Activated CD4-positive, alpha-beta T cell treated with anti-CD3 and anti-CD28 coated beads, Interleukin-2, amount 10 ng/mL, durations not matched to agents 7 days and 5 days (primary cell): Measurements from ENCODE around the gene DHX35. TPM values are rescaled to one million over a fixed set of nuclear protein-coding genes. Genes with fewer than 3 reads are reported as not detected.
A peak's percentile ranks its signal among the peaks of the same experiment; 100 is the strongest.

Experiments
- CTCF ChIA-PET: fragments of 350-600 bp; sonication (Branson Sonifier 250); formaldehyde crosslinking; loops from one replicate; lab custom pipeline; 2021; ENCODE audit warnings: antibody characterized with exemption; lab: Charles Lee
- POLR2A ChIA-PET: fragments of 350-600 bp; sonication (Branson Sonifier 250); formaldehyde crosslinking; loops from one replicate; lab custom pipeline; 2021; ENCODE audit warnings: antibody characterized with exemption; lab: Charles Lee
- DNase-seq: peaks from one replicate; pipeline ENCODE4 v3.0.0-alpha.2; 2020
- H3K27ac Mint-ChIP-seq: one replicate; pipeline ENCODE4 v1.8.0; 2021; ENCODE audit warnings: mild to moderate bottlenecking, moderate library complexity, mixed read lengths
- H3K27me3 Mint-ChIP-seq: one replicate; pipeline ENCODE4 v1.8.0; 2021; ENCODE audit warnings: mixed read lengths
- H3K36me3 Mint-ChIP-seq: one replicate; pipeline ENCODE4 v1.8.0; 2021; ENCODE audit warnings: low read depth, mixed read lengths
- H3K4me1 Mint-ChIP-seq: one replicate; pipeline ENCODE4 v1.8.0; 2021; ENCODE audit warnings: mixed read lengths
- H3K4me3 Mint-ChIP-seq: one replicate; pipeline ENCODE4 v1.8.0; 2021; ENCODE audit warnings: mild to moderate bottlenecking, moderate library complexity, mixed read lengths
- H3K9me3 Mint-ChIP-seq: one replicate; pipeline ENCODE4 v1.8.0; 2021; ENCODE audit warnings: mixed read lengths
- total RNA-seq, 2 experiments: library from RNA; stranded (reverse); gene quantifications; one replicate each; pipeline ENCODE4 v1.2.3, GENCODE V29; 2021

Gene DHX35
- total RNA-seq, result 10 to 100 TPM in 1 of 2 experiments, 1 to 10 TPM in 1; 8.8 to 10.3 TPM

- Mint-ChIP-seq H3K4me1 (peaks cover 31% of the 10 kb centered on the region), H3K27ac (peak within 1 kb of the TSS; percentile 94), H3K4me3 (peak within 1 kb of the TSS; percentile 80), H3K9me3 (no peaks in the 10 kb centered on the region), H3K27me3 (no peaks in the 10 kb centered on the region), H3K36me3 (peaks cover 5% of the 10 kb centered on the region)
- POLR2A ChIA-PET, result interaction anchor here (0.6 to 1.0 kb wide), 4 partner anchors 11 to 52 kb away, joined by 3 to 6 read pairs (median 3); partner anchors contain the start of gene FAM83D
- DNase-seq, result peak; percentile 97
- CTCF ChIA-PET, result interaction anchor here (0.9 to 3.3 kb wide), 12 partner anchors 9 to 157 kb away, joined by 3 to 17 read pairs (median 4); partner anchors contain the start of genes FAM83D and PPP1R16B
These were observed at the start of gene DHX35 for GRCh38 chr20:38962044-38962927. TSS of gene DHX35 (plus strand) at chr20:38962344. CDS start at chr20:38962368, 24 bp downstream.

- H3K36me3 Mint-ChIP-seq, result peaks cover 35% of the 10 kb centered on the region
- no peak overlapping the region for H3K4me3 Mint-ChIP-seq
- no peak overlapping the region for H3K27ac Mint-ChIP-seq
- no peaks in the 10 kb centered on the region for H3K9me3 Mint-ChIP-seq
- ChIA-PET CTCF (no interaction called here), POLR2A (no interaction called here)
- no peak for DNase-seq
- H3K27me3 Mint-ChIP-seq, result no peaks in the 10 kb centered on the region
- no peaks in the 10 kb centered on the region for H3K4me1 Mint-ChIP-seq
These were observed 46.8 kb upstream of the DHX35 start for GRCh38 chr20:38915355-38915754.

- H3K27ac Mint-ChIP-seq, result no peak overlapping the region
- POLR2A ChIA-PET, result no interaction called here
These were observed 44.5 kb upstream of the DHX35 start for GRCh38 chr20:38917657-38918056.

GRCh38 chr20:38918172-38918571 is 44.0 kb upstream of the DHX35 start:
- Mint-ChIP-seq H3K27me3 (no peaks in the 10 kb centered on the region), H3K4me1 (no peaks in the 10 kb centered on the region), H3K4me3 (no peak overlapping the region), H3K36me3 (peaks cover 35% of the 10 kb centered on the region), H3K27ac (no peak overlapping the region), H3K9me3 (no peaks in the 10 kb centered on the region)
- DNase-seq, result no peak
- ChIA-PET POLR2A (no interaction called here), CTCF (interaction anchor here (1.1 kb wide), 1 partner anchor 10 kb away, joined by 4 read pairs; no protein-coding TSS in a partner anchor)

More at GRCh38 chr20:38917657-38918056, 44.5 kb upstream of the DHX35 start:
- Mint-ChIP-seq H3K4me1 (no peaks in the 10 kb centered on the region), H3K27me3 (no peaks in the 10 kb centered on the region), H3K9me3 (no peaks in the 10 kb centered on the region), H3K36me3 (peaks cover 35% of the 10 kb centered on the region), H3K4me3 (no peak overlapping the region)
- DNase-seq, result no peak
- CTCF ChIA-PET, result interaction anchor here (0.6 to 0.9 kb wide), 2 partner anchors 71 to 1763 kb away, joined by 4 read pairs; no protein-coding TSS in a partner anchor

- ChIA-PET POLR2A (no interaction called here), CTCF (interaction anchor here (1.0 kb wide), 1 partner anchor 7 kb away, joined by 5 read pairs; no protein-coding TSS in a partner anchor)
- no peak overlapping the region for H3K4me3 Mint-ChIP-seq
- H3K27me3 Mint-ChIP-seq, result no peaks in the 10 kb centered on the region
- DNase-seq, result no peak
- H3K9me3 Mint-ChIP-seq, result no peaks in the 10 kb centered on the region
- no peak overlapping the region for H3K27ac Mint-ChIP-seq
- no peaks in the 10 kb centered on the region for H3K4me1 Mint-ChIP-seq
- H3K36me3 Mint-ChIP-seq, result peaks cover 28% of the 10 kb centered on the region
These were observed 42.5 kb upstream of the DHX35 start for GRCh38 chr20:38919683-38920082.

GRCh38 chr20:38920411-38920810 is 41.7 kb upstream of the DHX35 start:
- DNase-seq, result no peak
- Mint-ChIP-seq H3K27ac (no peak overlapping the region), H3K4me1 (peaks cover 5% of the 10 kb centered on the region), H3K4me3 (no peak overlapping the region), H3K27me3 (no peaks in the 10 kb centered on the region), H3K9me3 (no peaks in the 10 kb centered on the region), H3K36me3 (peaks cover 24% of the 10 kb centered on the region)
- CTCF ChIA-PET, result interaction anchor here (1.0 to 1.4 kb wide), 3 partner anchors 8 to 129 kb away, joined by 3 to 5 read pairs (median 4); no protein-coding TSS in a partner anchor
- POLR2A ChIA-PET, result interaction anchor here (0.7 kb wide), 1 partner anchor 38 kb away, joined by 4 read pairs; no protein-coding TSS in a partner anchor

- Mint-ChIP-seq H3K27me3 (no peaks in the 10 kb centered on the region), H3K27ac (no peak overlapping the region), H3K4me3 (no peak overlapping the region), H3K4me1 (peaks cover 9% of the 10 kb centered on the region), H3K9me3 (no peaks in the 10 kb centered on the region), H3K36me3 (peaks cover 24% of the 10 kb centered on the region)
- CTCF ChIA-PET, result interaction anchor here (0.9 to 1.5 kb wide), 5 partner anchors 8 to 129 kb away, joined by 3 to 5 read pairs (median 3); no protein-coding TSS in a partner anchor
- POLR2A ChIA-PET, result interaction anchor here (0.7 kb wide), 1 partner anchor 38 kb away, joined by 4 read pairs; no protein-coding TSS in a partner anchor
- DNase-seq, result no peak
These were observed 41.3 kb upstream of the DHX35 start for GRCh38 chr20:38920851-38921250.

GRCh38 chr20:38924718-38925117 is 37.4 kb upstream of the DHX35 start:
- H3K4me3 Mint-ChIP-seq, result no peak overlapping the region
- peaks cover 30% of the 10 kb centered on the region for H3K4me1 Mint-ChIP-seq
- H3K36me3 Mint-ChIP-seq, result peaks cover 21% of the 10 kb centered on the region
- DNase-seq, result no peak
- ChIA-PET CTCF (interaction anchor here (0.7 to 1.5 kb wide), 3 partner anchors 10 to 97 kb away, joined by 3 read pairs; no protein-coding TSS in a partner anchor), POLR2A (no interaction called here)
- H3K27ac Mint-ChIP-seq, result no peak overlapping the region
- H3K9me3 Mint-ChIP-seq, result no peaks in the 10 kb centered on the region
- H3K27me3 Mint-ChIP-seq, result no peaks in the 10 kb centered on the region

GRCh38 chr20:38926142-38926933 is 35.8 kb upstream of the DHX35 start, which contains the start of gene FAM83D:
TSS of gene FAM83D (plus strand) at chr20:38926417. CDS start at chr20:38926443, 26 bp downstream.
- peaks cover 44% of the 10 kb centered on the region for H3K4me1 Mint-ChIP-seq
- ChIA-PET CTCF (interaction anchor here (0.5 to 5.1 kb wide), 20 partner anchors 8 to 183 kb away, joined by 3 to 41 read pairs (median 4); partner anchors contain the start of gene DHX35), POLR2A (interaction anchor here (0.8 kb wide), 1 partner anchor 36 kb away, joined by 6 read pairs; the partner anchor contains the start of gene DHX35)
- no peaks in the 10 kb centered on the region for H3K27me3 Mint-ChIP-seq
- peaks cover 23% of the 10 kb centered on the region for H3K36me3 Mint-ChIP-seq
- H3K4me3 Mint-ChIP-seq, result peak within 1 kb of the TSS; percentile 88
- H3K9me3 Mint-ChIP-seq, result no peaks in the 10 kb centered on the region
- DNase-seq, result peak; percentile 97
- H3K27ac Mint-ChIP-seq, result peak within 1 kb of the TSS; percentile 88

- H3K36me3 Mint-ChIP-seq, result peaks cover 23% of the 10 kb centered on the region
- no peaks in the 10 kb centered on the region for H3K9me3 Mint-ChIP-seq
- peak overlapping the region; percentile 88 for H3K27ac Mint-ChIP-seq
- ChIA-PET CTCF (interaction anchor here (1.0 to 5.1 kb wide), 9 partner anchors 10 to 184 kb away, joined by 3 to 41 read pairs (median 4); no protein-coding TSS in a partner anchor), POLR2A (no interaction called here)
- peak overlapping the region; percentile 88 for H3K4me3 Mint-ChIP-seq
- peaks cover 51% of the 10 kb centered on the region for H3K4me1 Mint-ChIP-seq
- no peak for DNase-seq
- H3K27me3 Mint-ChIP-seq, result no peaks in the 10 kb centered on the region
These were observed 35.1 kb upstream of the DHX35 start for GRCh38 chr20:38926934-38927616.

GRCh38 chr20:38927902-38928578 is 34.1 kb upstream of the DHX35 start:
- Mint-ChIP-seq H3K27me3 (no peaks in the 10 kb centered on the region), H3K4me3 (peak overlapping the region; percentile 88), H3K36me3 (peaks cover 22% of the 10 kb centered on the region), H3K27ac (peak overlapping the region; percentile 83), H3K4me1 (peaks cover 56% of the 10 kb centered on the region), H3K9me3 (no peaks in the 10 kb centered on the region)
- CTCF ChIA-PET, result interaction anchor here (1.0 to 5.1 kb wide), 3 partner anchors 11 to 123 kb away, joined by 3 to 41 read pairs (median 4); partner anchors contain the start of gene PPP1R16B
- peak; percentile 24 for DNase-seq
- POLR2A ChIA-PET, result no interaction called here
